HEK293T (cell line): ENCODE results near the gene LTBP1.

Experiments
- CTCF ChIA-PET: fragments of 350-600 bp; formaldehyde crosslinking; extraction: SDS; loops from one replicate; lab custom pipeline; 2021; ENCODE audit warnings: antibody characterized with exemption, inconsistent platforms; lab: Yijun Ruan, JAX
- POLR2A ChIA-PET: fragments of 350-600 bp; formaldehyde crosslinking; extraction: SDS; loops from one replicate; lab custom pipeline; 2020; ENCODE audit warnings: antibody characterized with exemption, inconsistent platforms; lab: Yijun Ruan, JAX
- DNase-seq: peaks from one replicate; pipeline ENCODE4 v3.0.0; 2012; ENCODE audit warnings: mixed read lengths; ENCODE audit errors: extremely low spot score
- ARNT ChIP-seq: fragments of 450-650 bp; IDR thresholded peaks from 2 replicates; pipeline ENCODE4 v1.6.1; 2017; ENCODE audit warnings: mild to moderate bottlenecking
- BHLHE40 ChIP-seq: fragments of 450-650 bp; IDR thresholded peaks from 2 replicates; pipeline ENCODE4 v1.6.1; 2016; ENCODE audit warnings: mild to moderate bottlenecking, moderate library complexity, borderline replicate concordance
- CTBP1 ChIP-seq: fragments of 450-650 bp; IDR thresholded peaks from 2 replicates; pipeline ENCODE4 v1.6.1; 2016; ENCODE audit warnings: borderline replicate concordance
- ELF4 ChIP-seq: fragments of 450-650 bp; IDR thresholded peaks from 2 replicates; pipeline ENCODE4 v1.6.1; 2017; ENCODE audit warnings: antibody characterized with exemption
- FOXA1 ChIP-seq: fragments of 450-650 bp; IDR thresholded peaks from 2 replicates; pipeline ENCODE4 v1.6.1; 2016; ENCODE audit warnings: mild to moderate bottlenecking
- FOXK2 ChIP-seq: fragments of 450-650 bp; IDR thresholded peaks from 2 replicates; pipeline ENCODE4 v1.6.1; 2016; ENCODE audit warnings: mild to moderate bottlenecking
- FOXM1 ChIP-seq: fragments of 450-650 bp; IDR thresholded peaks from 2 replicates; pipeline ENCODE4 v1.6.1; 2017; ENCODE audit warnings: mild to moderate bottlenecking, borderline replicate concordance
- HDGF ChIP-seq: fragments of 450-650 bp; IDR thresholded peaks from 2 replicates; pipeline ENCODE4 v1.6.1; 2017; ENCODE audit warnings: antibody characterized with exemption, borderline replicate concordance
- L3MBTL2 ChIP-seq: fragments of 450-650 bp; conservative IDR thresholded peaks from 2 replicates; pipeline ENCODE4 v1.6.1; 2016; ENCODE audit warnings: mild to moderate bottlenecking
- LEF1 ChIP-seq: fragments of 450-650 bp; IDR thresholded peaks from 2 replicates; pipeline ENCODE4 v1.6.1; 2017; ENCODE audit warnings: mild to moderate bottlenecking, borderline replicate concordance
- NFRKB ChIP-seq: fragments of 450-650 bp; IDR thresholded peaks from 2 replicates; pipeline ENCODE4 v1.6.1; 2016; ENCODE audit warnings: mild to moderate bottlenecking, moderate library complexity
- PKNOX1 ChIP-seq: fragments of 450-650 bp; IDR thresholded peaks from 2 replicates; pipeline ENCODE4 v1.6.1; 2016
- SP1 ChIP-seq: fragments of 450-650 bp; IDR thresholded peaks from 2 replicates; pipeline ENCODE4 v1.6.1; 2017
- SUZ12 ChIP-seq: fragments of 450-650 bp; IDR thresholded peaks from 2 replicates; pipeline ENCODE4 v1.6.1; 2016; ENCODE audit warnings: mild to moderate bottlenecking
- TARDBP ChIP-seq: fragments of 450-650 bp; IDR thresholded peaks from 2 replicates; pipeline ENCODE4 v1.6.1; 2016
- ZNF384 ChIP-seq: fragments of 450-650 bp; IDR thresholded peaks from 2 replicates; pipeline ENCODE4 v1.6.1; 2016

LTBP1 gene

GRCh38 chr2:33118651-33119050 is 171.9 kb downstream of the LTBP1 start:
- ChIA-PET CTCF (no interaction called here), POLR2A (no interaction called here)
- DNase-seq: no peak
- TF ChIP-seq CTBP1 (no peak), L3MBTL2 (no peak), TARDBP (no peak), ARNT (no peak), HDGF (no peak), SP1 (no peak), ELF4 (no peak), NFRKB (no peak), ZNF384 (no peak), PKNOX1 (no peak), FOXK2 (no peak), FOXA1 (no peak), FOXM1 (no peak), BHLHE40 (no peak), SUZ12 (no peak), LEF1 (no peak)

GRCh38 chr2:33121416-33121815 is 174.7 kb downstream of the LTBP1 start:
- POLR2A ChIA-PET: no interaction called here
- TF ChIP-seq CTBP1 (no peak), HDGF (no peak), ELF4 (no peak), L3MBTL2 (no peak), NFRKB (no peak), SP1 (no peak), PKNOX1 (no peak), FOXK2 (no peak), ARNT (no peak), TARDBP (no peak), FOXM1 (no peak), FOXA1 (no peak)
- CTCF ChIA-PET: no interaction called here
- DNase-seq: no peak

- DNase-seq: no peak
- POLR2A ChIA-PET: no interaction called here
- no peak for TF ChIP-seq ARNT
- no peak for TF ChIP-seq FOXA1
- no peak for TF ChIP-seq FOXK2
- no peak for TF ChIP-seq L3MBTL2
- no peak for TF ChIP-seq LEF1
- TF ChIP-seq HDGF: no peak
- no peak for TF ChIP-seq ZNF384
- no peak for TF ChIP-seq SP1
- no peak for TF ChIP-seq ELF4
- no peak for TF ChIP-seq BHLHE40
- no peak for TF ChIP-seq CTBP1
- TF ChIP-seq PKNOX1: no peak
- TF ChIP-seq FOXM1: no peak
- no peak for TF ChIP-seq SUZ12
- no peak for TF ChIP-seq NFRKB
- TF ChIP-seq TARDBP: no peak
- CTCF ChIA-PET: no interaction called here
Observed at GRCh38 chr2:33121925-33122324, 175.2 kb downstream of the LTBP1 start.

GRCh38 chr2:33122726-33123125 is 176.0 kb downstream of the LTBP1 start:
- no peak for TF ChIP-seq LEF1
- no peak for TF ChIP-seq FOXM1
- no peak for TF ChIP-seq ELF4
- no peak for TF ChIP-seq SP1
- no peak for TF ChIP-seq FOXK2
- no peak for TF ChIP-seq ARNT
- TF ChIP-seq FOXA1: no peak
- no peak for TF ChIP-seq BHLHE40
- TF ChIP-seq PKNOX1: no peak
- no peak for TF ChIP-seq HDGF
- no peak for TF ChIP-seq CTBP1
- TF ChIP-seq TARDBP: no peak
- ChIA-PET POLR2A (no interaction called here), CTCF (no interaction called here)
- no peak for DNase-seq

GRCh38 chr2:33123216-33123615 is 176.5 kb downstream of the LTBP1 start:
- CTCF ChIA-PET: no interaction called here
- DNase-seq: no peak
- TF ChIP-seq BHLHE40: no peak
- no peak for TF ChIP-seq FOXA1
- no peak for TF ChIP-seq FOXK2
- TF ChIP-seq CTBP1: no peak
- TF ChIP-seq SP1: no peak
- TF ChIP-seq FOXM1: no peak
- no peak for TF ChIP-seq PKNOX1
- TF ChIP-seq L3MBTL2: no peak
- TF ChIP-seq ARNT: no peak
- TF ChIP-seq ZNF384: no peak
- no peak for TF ChIP-seq SUZ12
- TF ChIP-seq ELF4: no peak
- no peak for TF ChIP-seq TARDBP
- no peak for TF ChIP-seq LEF1
- POLR2A ChIA-PET: no interaction called here
